Hypothalamus (tissue), 51 donors: ENCODE measurements around the gene PICALM.
"Not testable (repeated sequence)": the region's sequence is repeated elsewhere in the genome, so short reads cannot be mapped to it uniquely, and the experiment has no call there.

ENCODE experiments used
- DNase-seq, 51 donors: peaks; one replicate each; lab custom pipeline; 2025; lab: John Stamatoyannopoulos, UW

The PICALM gene

GRCh38 chr11:85947431-85948272 lies 121.2 kb downstream of the PICALM start:
- DNase-seq: peak in 4 of 51 donors; percentile 10 to 72 (median 44)

- peak in 1 of 51 donors; percentile 15 for DNase-seq
Measured at GRCh38 chr11:85946221-85946620, 122.7 kb downstream of the PICALM start.

- DNase-seq: no peak
Measured at GRCh38 chr11:85945788-85946187, 123.1 kb downstream of the PICALM start.

GRCh38 chr11:85945296-85945695 lies 123.6 kb downstream of the PICALM start:
- DNase-seq: no peak

DNA sequence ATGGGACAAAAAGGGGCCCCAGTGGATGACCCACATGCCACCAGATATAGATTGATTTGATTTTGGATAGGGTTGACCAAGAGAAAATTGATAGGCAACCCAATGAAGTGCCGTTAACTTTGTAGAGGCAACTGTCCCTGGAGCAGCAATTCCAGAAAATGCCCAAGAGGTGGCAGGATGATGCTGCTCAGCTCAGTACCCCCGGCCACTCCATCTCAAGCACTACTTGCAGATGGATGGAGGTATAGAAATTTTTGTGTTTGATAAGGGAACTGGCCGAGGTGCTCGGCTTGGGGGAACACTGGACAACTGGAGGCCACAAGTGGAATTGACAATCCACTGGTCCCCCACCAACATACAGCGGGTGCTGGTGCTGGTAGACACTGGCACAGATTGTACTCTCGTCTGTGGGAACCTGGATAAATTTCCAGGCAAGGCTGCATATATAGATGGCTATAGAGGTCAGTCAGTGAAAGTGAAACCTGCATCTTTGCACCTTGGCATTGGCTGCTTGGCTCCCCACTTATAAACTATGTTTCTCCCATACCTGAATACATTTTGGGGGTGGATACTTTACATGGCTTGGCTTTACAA lies 127.4 kb downstream of the PICALM start:
- DNase-seq: peak in 34 of 51 donors; percentile 2 to 66 (median 32)

DNA sequence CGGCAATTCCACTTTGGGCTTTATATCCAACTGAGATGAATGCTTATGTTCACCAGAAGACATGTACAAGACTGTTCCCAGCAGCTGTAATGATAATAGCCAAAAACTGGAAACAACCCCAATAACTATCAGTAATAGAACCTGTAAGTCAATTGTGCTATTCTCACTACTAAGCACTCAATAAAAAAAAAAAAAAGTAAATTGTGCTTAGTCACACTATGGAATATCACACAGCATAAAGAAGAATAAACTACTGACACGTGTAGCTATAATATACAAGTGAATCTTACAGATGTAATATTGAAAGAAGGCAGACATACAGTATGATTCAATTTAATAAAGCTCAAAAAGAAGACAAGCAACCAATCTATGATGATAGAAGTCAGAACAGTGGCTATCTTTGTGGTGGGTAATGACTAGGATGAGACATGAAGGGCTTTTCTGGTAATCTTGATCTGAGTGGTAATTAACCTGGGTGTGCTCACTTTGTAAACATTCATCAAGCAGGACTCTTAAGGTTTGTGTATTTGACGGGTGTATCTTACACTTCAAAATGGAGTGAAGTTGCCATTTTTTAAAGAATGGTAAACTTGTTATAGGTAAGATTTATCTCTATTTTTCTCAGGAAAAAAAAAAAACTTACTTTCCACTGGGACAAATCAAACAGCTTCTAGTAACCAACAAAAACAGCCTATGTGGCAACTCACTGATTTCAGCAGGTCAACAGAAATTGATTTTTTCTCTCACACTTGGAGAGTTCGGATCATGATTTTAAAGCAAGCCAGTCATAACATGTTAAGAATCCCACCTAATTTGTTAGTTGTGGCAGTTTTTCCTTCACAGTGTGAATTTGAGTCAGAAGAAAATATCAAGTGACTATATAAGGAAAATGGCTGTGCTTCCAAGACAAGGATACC lies 129.5 kb downstream of the PICALM start:
- no peak for DNase-seq

- no peak for DNase-seq
Measured at GRCh38 chr11:85937835-85938234, 131.0 kb downstream of the PICALM start.

DNA sequence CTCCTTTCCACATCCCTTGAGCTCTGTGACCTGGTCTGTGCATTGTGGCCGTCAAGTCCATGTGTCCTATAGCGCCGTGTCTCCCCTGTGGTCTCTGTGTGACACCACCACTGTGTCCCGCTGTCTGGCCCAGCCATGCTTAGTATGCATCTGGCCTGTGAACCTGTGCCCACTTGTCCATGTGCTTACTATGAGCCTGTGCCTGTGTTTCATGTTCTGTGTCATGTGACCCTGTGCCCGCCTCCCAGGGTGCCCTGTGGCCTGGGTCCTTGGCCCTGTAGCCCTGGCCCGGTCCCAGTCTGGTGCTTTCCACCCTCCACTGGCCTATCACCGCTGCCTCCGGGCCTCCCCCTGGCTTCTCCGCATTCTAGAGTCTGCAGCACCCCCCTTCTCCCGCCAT lies 133.1 kb downstream of the PICALM start:
- DNase-seq: no peak

DNA sequence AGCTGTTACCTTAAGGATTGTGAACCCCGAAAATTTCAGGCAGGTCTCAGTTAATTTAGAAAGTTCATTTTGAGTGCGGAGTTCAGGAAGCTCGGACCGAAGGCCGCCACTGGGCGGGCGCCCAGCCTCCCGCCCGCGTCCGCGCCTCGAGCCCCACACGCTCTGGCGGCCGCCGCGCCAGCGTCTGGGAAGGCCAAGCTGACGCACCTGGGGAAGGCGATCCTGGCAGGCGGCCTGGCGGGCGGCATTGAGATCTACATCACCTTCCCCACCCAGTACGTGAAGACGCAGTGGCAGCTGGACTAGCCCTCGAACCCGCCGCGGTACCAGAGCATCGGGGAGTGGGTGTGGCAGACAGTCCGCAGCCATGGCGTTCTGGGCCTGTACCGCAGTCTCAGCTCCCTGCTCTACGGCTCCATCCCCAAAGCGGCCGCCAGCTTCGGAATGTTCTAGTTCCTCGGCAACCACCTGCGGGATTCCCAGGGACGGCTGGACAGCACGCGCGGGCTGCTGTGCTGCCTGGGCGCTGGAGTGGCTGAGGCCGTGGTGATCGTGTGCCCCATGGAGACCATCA lies 134.2 kb downstream of the PICALM start:
- DNase-seq: no peak

- DNase-seq: no peak
Measured at GRCh38 chr11:85930879-85931366, 138.0 kb downstream of the PICALM start.

DNA sequence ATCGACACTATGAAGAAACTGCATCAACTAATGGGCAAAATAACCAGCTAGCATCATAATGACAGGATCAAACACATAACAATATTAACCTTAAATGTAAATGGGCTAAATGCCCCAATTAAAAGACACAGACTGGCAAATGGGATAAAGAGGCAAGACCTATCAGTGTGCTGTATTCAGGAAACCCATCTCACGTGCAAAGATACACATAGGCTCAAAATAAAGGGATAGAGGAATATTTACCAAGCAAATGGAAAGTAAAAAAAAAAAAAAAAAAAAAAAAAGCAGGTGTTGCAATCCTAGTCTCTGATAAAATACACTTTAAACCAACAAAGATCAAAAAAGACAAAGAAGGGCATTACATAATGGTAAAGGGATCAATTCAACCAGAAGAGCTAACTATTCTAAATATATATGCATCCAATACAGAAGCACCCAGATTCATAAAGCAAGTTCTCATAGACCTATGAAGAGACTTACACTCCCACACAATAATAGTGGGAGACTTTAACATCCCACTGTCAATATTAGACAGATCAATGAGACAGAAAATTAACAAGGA lies 142.2 kb downstream of the PICALM start:
- DNase-seq: not testable (repeated sequence)

GRCh38 chr11:85923455-85923854 lies 145.4 kb downstream of the PICALM start:
- DNase-seq: no peak

DNA sequence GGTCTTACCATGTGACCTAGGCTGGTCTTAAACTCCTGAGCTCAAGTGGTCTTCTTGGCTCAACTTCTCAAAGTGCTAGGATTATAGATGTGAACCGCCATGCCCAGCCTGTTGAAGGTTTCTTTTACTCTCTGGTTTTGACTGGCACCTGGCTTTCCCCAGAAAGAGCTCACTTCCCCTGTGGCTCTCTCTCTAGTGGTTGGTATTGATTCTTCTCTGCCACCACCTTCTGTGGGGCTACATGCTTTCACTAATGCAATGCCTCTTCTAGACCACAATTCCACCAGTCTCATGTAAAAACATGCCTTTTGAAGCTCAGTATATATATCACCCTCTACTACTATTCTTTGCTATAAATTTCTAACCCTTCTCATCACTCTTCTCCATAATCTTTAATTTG lies 146.5 kb downstream of the PICALM start:
- no peak for DNase-seq

DNA sequence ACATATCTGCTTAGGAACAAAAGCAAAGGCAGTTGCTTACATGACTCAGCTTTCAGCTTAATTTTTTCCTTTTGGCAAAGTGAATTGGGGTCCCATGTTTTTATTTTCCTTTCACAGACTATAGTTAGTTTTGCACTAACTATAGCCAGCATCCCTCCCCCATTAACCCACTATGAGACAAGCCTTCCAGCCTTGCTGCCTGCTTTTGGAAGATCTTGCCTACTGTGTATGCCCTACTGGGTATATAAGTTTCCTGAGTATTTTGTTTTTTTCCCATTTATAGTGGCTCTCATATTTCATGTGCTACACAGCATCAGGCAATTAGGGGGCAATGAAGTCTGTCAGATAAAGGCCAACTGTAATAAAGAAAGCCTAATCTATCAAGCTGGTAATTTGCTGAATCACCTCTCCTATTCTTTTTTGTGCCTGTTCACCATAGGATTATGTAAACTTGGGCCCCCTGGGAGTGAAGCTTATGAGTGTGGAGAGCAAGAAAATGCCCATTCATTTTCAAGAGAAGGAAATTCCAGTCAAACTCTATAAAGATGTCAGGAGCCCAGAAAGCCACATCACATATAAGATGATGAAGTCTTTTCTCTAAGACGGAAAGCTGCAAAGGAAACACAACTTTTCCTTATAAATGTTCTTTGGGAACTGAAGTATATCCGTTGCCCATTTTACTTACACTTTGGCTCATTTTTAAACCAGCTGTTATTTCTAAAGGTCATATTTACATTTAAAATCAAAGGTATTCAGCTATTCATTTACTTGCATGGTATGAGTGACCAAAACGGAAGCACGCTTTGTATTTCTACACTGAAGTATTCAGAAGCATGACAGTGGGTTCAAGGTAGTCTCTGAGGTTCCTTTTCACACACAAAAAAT lies 149.7 kb downstream of the PICALM start:
- no peak for DNase-seq

- DNase-seq: no peak
Measured at GRCh38 chr11:85914425-85914824, 154.5 kb downstream of the PICALM start.

- DNase-seq: no peak
Measured at GRCh38 chr11:85913513-85913912, 155.4 kb downstream of the PICALM start.

- DNase-seq: no peak
Measured at GRCh38 chr11:85912414-85912813, 156.5 kb downstream of the PICALM start.
